AG10803 (cell line): ENCODE results near the gene ISY1.
"Not testable (repeated sequence)": the region's sequence is repeated elsewhere in the genome, so short reads cannot be mapped to it uniquely, and the experiment has no call there.

Experiments used
- DNase-seq: peaks from one replicate; pipeline ENCODE4 v3.0.0; 2010; ENCODE audit warnings: low read depth
- H3K4me3 ChIP-seq: 2 replicates; pipeline ENCODE4 v1.5.1; 2011; ENCODE audit warnings: mild to moderate bottlenecking, low read length, control low read depth
- CTCF ChIP-seq: conservative IDR thresholded peaks from 2 replicates; pipeline ENCODE4 v1.5.1; 2011; ENCODE audit warnings: mild to moderate bottlenecking, low read length, control low read depth, inconsistent platforms

Gene ISY1

GRCh38 chr3:129166579-129167332, 5.9 kb upstream of the ISY1 start:
- no peak overlapping the region for H3K4me3 ChIP-seq
- no peak for DNase-seq
- TF ChIP-seq CTCF = no peak

GRCh38 chr3:129165594-129165993, 4.7 kb upstream of the ISY1 start:
- not testable (repeated sequence) for H3K4me3 ChIP-seq, DNase-seq

DNA sequence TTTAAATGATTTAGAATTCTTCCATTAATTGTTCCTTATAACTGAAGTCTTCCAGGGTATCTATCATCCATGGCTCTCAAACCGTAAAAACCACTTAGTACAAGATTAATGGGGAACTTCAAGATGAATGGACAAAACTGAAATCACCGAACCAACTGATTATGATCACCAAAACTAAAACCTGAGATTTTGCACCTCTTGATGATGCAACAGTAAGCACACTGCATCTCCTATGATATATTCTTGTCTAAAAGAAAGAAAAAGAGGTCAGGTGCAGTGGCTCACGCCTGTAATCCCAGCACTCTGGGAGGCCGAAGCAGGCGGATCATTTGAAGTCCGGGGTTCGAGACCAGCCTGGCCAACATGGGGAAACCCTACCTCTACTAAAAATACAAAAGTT, 3.6 kb upstream of the ISY1 start:
- no peak for DNase-seq
- TF ChIP-seq CTCF = no peak
- H3K4me3 ChIP-seq = no peak overlapping the region

GRCh38 chr3:129162729-129163579, 2.1 kb upstream of the ISY1 start:
- peak; percentile 34 for TF ChIP-seq CTCF
- no peak overlapping the region for H3K4me3 ChIP-seq
- no peak for DNase-seq

GRCh38 chr3:129161860-129162271, 1.0 kb upstream of the ISY1 start:
- H3K4me3 ChIP-seq = peak overlapping the region; percentile 95
- no peak for DNase-seq
- 0 out of 2 replicates have a peak, but pooled peaks have one; percentile 9 for TF ChIP-seq CTCF

- no peak for DNase-seq
- TF ChIP-seq CTCF = no peak
Measured at GRCh38 chr3:129144786-129145185, 16.1 kb downstream of the ISY1 start.

GRCh38 chr3:129141011-129141410, 19.9 kb downstream of the ISY1 start:
- not testable (repeated sequence) for H3K4me3 ChIP-seq, DNase-seq

More at GRCh38 chr3:129144786-129145185, 16.1 kb downstream of the ISY1 start:
- H3K4me3 ChIP-seq = no peak overlapping the region

DNA sequence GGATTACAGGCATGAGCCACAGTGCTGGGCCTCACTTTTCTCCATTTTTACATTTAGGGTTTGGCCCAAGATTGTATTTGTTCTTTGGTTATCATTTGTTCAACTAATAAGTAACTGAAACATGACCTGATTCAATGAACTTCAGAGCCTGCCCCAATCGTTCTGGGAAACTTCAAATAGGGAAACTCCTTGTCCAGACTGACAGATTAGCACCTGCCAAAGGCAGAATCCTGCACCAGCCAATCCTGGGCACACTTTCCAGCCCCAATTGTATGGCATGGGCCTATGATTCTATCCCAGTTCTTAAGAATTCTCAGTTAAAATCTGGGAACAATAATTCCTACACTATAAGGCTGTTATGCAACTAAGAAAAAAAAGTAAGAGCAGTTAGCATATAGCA, 21.0 kb downstream of the ISY1 start:
- no peak overlapping the region for H3K4me3 ChIP-seq
- TF ChIP-seq CTCF = no peak
- no peak for DNase-seq

DNA sequence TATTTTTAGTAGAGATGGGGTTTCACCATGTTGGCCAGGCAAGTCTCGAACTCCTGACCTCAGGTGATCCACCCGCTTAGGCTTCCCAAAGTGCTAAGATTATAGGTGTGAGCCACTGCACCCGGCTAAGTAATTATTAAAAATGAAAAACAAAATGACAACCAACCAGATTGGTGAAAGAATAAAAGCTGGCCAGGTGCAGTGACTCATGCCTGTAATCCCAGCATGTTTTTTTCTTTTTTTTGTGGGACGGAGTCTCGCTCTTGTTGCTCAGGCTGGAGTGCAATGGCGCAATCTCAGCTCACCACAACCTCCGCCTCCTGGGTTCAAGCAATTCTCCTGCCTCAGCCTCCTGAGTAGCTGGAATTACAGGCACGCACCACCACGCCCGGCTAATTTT, 24.6 kb downstream of the ISY1 start:
- DNase-seq, H3K4me3 ChIP-seq: not testable (repeated sequence)
